ENCODE measurements around the gene BFSP1.

The BFSP1 gene

DNA sequence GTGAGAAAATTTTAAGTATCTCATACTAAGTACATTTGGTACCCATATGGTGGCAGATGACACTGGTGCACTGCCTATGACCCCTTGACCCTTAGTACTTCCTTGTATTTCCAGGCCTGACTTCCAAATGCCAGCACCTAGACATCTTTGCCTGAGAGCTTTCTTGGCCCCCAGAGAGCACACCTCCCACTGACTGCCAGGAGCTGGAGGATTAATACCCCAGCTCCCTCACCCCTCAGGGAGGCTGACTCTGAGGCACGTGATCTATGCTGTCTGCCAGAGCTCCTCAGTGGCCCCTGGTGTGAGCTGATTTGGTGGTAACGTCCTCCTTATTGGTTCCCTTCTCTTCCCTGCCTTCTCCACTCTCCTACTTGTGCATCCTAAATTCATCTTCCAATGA lies 38.0 kb downstream of the BFSP1 start:
- DNase-seq, result no peak

- no peak for DNase-seq
Observed at GRCh38 chr20:17491488-17491887, 39.7 kb downstream of the BFSP1 start.

DNA sequence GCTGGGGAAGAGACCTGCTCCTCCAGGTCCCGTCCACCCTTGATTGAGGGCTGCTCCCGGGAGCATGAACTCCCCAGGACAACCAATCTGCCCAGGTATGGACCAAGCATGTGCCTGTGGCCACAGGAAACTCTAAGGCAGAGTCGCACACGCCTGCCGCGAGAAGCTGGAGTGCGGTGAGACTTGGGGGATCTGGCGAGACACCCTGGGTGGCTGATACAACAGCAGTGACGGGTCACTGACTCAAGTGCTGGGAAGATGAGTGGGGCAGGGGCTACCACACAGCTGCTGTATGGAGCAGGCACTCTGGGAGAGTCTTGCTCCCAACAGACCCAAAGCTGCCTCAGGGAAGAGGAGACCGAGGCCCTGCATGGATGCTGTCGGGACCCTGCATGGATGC lies 40.1 kb downstream of the BFSP1 start:
- DNase-seq, result no peak

GRCh38 chr20:17490501-17490900 lies 40.7 kb downstream of the BFSP1 start:
- DNase-seq, result no peak

- no peak for DNase-seq
Observed at GRCh38 chr20:17488916-17489600, 42.1 kb downstream of the BFSP1 start.

- no peak for DNase-seq
Observed at GRCh38 chr20:17485017-17485416, 46.2 kb downstream of the BFSP1 start.

DNA sequence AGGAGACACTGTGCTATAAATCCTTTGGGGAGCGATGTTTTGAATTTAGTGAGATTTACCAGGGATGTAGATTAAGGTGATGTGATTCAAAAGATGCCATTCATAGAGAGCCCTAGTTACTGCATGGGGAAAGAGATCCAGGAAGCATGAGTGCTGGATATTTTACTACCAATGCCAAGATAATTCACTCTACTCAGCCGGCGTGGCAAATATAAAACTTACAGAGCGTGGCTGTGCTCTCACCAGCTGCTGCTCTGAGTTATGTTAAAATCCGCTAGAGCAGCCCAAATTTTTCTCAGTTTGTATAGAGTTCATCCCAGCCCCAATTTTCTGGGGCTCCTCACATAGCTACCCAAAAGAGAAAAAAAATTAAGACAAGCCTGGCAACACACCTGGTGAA lies 48.6 kb downstream of the BFSP1 start:
- DNase-seq, result no peak

DNA sequence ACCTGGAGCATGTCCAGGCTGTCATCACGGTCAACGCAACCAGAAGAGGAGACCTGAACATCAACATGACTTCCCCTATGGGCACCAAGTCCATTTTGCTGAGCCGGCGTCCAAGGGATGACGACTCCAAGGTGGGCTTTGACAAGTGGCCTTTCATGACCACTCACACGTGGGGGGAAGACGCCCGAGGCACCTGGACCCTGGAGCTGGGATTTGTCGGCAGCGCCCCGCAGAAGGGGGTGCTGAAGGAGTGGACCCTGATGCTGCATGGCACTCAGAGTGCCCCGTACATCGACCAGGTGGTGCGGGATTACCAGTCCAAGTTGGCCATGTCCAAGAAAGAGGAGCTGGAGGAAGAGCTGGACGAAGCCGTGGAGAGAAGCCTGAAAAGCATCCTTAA lies 49.5 kb downstream of the BFSP1 start:
- DNase-seq, result no peak

DNA sequence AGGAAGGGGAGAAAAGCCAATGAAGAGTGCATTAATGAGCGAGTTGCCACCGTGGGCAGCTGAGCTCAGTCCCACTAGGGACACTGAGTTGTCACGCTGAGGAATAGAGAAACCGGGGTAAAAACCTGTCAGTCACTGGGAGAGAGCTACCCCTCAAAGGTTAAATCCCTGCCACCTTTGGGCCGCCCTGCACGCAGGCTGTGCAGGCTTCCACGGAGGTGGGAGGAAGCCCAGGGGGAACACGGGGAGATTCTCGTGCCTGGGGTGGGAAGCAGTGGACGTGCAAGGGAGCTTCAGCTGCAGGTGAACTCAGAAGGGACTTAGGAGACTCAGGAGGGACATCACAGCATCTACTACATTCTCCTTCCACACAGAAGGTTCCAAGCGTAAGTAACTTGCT lies 50.5 kb downstream of the BFSP1 start:
- DNase-seq, result no peak

DNA sequence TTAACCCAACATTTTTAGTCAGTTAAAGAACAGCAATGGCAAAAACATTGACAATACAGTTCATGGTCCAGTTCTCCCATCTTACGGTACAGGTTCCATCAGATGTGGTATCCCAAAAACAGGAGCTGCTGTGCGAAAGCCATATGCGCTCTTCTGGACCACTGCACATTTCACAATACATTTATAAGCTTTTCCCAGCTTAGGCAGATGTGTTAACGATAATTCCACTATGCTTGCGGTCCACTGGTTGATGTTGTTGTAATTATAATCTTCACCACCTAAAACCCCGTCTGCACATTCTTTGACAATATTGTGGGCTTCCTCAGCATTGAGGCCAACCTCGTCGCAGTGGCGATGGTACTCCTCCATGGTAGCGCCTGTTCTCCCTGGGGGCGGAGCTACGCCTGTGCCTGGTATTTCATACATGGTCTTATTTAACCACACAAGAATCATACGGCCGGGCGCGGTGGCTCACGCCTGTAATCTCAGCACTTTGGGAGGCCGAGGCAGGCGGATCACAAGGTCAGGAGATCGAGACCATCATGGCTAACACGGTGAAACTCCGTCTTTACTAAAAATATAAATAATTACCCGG lies 52.0 kb downstream of the BFSP1 start:
- no peak for DNase-seq

DNA sequence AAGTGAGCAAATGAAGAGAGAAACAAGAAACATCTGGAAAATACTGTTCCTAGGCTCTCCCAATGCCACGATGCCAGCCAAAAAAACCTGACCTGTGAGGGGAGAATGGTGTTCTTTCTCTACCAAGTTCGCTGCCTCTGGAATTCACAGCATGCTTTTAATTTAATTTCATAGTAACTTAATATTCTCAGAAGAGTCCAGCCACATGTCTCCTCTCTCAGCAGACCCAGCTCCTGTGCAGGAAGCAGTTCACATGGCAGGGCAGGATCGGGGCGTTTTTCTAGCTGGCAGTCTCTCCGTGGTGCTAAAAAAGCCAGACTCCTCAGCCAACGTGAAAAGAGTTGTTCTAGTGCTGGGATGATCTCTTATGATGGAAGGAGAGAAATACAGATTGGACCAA lies 57.5 kb downstream of the BFSP1 start:
- DNase-seq, result no peak

DNA sequence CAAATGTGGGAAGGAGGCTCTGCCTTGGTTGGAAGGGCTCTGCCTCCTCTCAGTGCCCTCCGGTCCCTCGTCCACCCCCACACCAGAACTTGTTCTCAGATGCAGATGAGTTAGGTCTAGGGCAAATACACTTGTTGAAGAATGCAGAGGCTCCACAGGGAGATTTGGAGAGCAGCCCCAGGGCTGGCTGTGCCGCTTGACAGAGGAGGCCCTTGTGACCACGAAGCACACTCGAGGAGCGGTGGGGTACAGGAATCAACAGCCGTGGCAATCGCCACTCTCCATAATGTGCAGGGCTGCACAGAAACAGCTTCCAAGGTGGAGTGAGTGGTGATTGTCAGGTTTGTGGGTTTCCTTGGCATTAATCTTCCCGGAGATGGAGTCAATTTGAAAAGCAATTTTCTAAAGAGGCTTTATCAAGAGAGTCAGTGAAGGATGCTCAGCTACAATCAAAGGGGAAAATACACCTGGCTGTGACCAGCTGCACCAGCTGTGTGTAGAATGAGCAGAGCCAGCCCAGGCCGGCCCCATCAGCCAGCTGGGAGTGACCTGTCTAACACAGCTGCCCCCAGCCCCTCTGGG lies 59.5 kb downstream of the BFSP1 start:
- DNase-seq, result no peak

GRCh38 chr20:17470973-17471372 lies 60.2 kb downstream of the BFSP1 start:
- DNase-seq, result no peak

GRCh38 chr20:17470521-17470920 lies 60.7 kb downstream of the BFSP1 start:
- DNase-seq, result no peak

GRCh38 chr20:17469246-17470030 lies 61.7 kb downstream of the BFSP1 start:
- no peak for DNase-seq

DNA sequence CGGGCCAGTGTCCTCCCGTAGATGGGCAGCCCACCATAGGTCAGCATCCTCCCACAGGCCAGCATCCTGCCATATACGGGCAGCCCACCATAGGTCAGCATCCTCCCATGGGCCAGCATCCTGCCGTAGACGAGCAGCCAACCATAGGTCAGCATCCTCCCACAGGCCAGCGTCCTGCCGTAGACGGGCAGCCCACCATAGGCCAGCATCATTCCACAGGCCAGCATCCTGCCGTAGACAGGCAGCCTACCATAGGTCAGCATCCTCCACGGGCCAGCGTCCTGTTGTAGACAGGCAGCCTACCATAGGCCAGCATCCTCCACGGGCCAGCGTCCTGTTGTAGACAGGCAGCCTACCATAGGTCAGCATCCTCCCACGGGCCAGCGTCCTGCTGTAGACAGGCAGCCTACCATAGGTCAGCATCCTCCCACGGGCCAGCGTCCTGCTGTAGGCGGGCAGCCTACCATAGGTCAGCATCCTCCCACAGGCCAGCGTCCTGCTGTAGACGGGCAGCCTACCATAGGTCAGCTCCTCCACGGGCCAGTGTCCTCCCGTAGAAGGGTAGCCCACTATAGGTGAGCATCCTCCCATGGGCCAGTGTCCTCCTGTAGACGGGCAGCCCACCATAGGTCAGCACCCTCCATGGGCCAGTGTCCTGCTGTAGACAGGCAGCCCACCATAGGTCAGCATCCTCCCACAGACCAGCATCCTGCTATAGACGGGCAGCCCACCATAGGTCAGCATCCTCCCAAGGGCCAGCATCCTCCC lies 62.9 kb downstream of the BFSP1 start:
- no peak for DNase-seq

- DNase-seq, result no peak
Observed at GRCh38 chr20:17467120-17467655, 64.0 kb downstream of the BFSP1 start.

- no peak for DNase-seq
Observed at GRCh38 chr20:17466641-17467040, 64.5 kb downstream of the BFSP1 start.

GRCh38 chr20:17465236-17465635 lies 65.9 kb downstream of the BFSP1 start:
- DNase-seq, result no peak

DNA sequence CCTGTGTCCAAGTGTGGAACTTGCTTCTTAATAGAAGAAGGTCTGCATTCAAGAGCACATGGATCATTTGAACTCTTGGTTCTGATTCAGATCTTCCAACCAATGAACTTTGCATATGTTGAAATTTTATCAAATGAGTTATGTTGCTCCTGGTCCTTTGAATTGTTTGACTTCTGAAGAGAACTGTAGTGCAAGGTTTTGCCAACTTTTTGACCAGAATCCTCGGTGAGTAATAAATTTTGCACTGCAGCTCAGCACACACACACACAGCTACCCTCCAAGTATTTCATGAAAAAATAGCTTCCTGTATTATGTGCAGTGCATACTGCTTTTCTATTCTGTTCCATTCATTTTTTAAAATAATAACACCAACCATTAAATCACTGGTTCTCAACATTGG lies 67.5 kb downstream of the BFSP1 start:
- DNase-seq, result no peak

DNA sequence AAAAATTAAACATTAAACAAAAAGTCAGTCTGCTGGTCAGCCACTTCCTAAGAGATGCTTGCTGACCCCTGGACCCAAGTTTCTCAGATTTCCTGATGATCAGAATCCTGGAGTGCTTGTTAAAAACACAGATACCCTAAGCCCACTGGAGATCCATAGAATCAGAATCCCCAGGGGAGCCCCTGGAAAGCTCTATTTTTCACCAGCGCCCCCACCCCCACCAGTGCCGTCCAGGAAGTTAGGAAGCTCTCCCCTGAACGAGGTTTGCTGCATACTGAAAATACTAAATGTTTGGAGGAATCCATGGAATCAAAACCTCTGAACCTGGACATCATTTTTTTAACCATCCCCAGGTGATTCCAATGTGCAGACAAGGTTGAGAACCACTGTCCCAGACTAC lies 69.2 kb downstream of the BFSP1 start:
- DNase-seq, result no peak

DNA sequence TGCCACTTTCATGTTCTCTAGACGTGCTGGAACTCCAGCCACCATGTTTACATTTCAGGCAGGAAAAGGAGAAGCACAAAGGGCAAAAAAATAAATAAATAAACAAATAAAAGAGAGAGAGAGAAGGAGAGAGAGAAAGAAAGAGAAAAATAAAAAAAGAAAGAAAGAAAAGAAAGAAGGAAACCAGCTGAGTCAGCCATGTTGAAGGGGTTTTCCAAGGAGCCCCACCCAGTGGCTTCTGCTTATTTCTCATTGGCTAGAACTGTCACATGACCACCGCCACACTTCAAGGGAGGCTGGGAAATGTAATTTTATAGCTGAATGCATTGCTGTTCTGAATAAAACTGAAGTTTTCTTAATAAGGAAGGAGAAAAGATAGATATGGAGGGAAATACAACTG lies 71.1 kb downstream of the BFSP1 start:
- DNase-seq, result no peak
